Activated effector memory CD4-positive, alpha-beta T cell treated with Interleukin-2 at 50 U/mL for 16 hours (primary cell): ENCODE results near the gene TARS1.

Experiments
- DNase-seq: peaks from one replicate; pipeline ENCODE4 v3.0.0-alpha.2; 2020

TARS1 gene

DNA sequence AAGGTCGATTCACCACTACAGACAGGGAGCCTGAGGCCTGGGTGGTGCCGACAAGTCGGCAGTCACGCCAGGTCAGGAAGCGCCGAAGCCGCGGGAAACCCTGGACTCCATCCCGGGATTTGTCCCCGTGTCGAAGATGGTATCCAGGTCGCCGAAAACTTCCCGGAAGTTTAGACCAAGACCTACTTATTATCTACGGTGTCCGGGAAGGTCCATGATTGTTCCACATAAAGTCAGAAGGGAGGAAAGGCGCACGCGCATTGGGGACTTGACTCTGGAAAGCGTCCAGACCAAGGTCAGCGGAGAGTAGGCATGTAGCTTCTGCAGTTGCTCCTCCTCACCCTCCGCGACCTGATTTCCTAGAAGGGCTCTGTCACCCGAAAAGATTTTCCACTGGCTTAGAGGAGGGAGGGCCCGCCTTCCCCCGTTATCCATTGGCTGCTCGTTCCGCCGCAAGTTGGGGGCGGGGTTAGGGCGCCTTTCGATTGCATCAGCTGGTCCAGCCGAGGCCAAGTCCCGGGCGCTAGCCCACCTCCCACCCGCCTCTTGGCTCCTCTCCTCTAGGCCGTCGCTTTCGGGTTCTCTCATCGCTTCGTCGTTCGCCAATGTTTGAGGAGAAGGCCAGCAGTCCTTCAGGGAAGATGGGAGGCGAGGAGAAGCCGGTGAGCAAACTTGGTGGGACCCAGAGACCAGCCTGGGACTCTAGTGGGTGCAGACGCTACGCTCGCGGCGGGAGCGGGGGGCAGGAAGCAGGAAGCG is at the start of gene TARS1:
Gene TARS1 (plus strand): TSS at position 484 of the 759 bp plus-strand sequence. CDS start 122 bp downstream, at position 606.
- peak; percentile 90 for DNase-seq

DNA sequence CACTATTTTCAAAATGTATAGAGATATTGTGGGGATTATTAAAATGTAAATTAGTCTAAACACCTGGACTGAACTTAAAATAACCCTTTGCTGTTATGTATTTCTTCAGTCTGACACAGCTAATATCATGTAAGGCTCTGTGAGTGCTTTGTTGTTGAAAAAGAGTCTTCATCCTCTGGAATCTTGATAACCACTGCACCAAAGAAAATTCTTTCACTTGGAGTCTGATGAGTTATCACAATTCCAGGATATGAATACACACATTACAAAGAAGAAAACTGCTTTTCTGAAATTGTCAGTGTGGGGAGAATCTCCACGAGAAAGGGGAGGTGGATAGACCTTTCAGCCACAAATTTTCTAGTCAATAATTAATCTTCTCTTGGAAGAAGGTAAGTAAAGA is 42.3 kb upstream of the TARS1 start:
- no peak for DNase-seq

- no peak for DNase-seq
Measured at GRCh38 chr5:33400675-33401074, 40.1 kb upstream of the TARS1 start.

- no peak for DNase-seq
Measured at GRCh38 chr5:33401482-33402390, 39.0 kb upstream of the TARS1 start.

GRCh38 chr5:33403187-33403586 is 37.6 kb upstream of the TARS1 start:
- no peak for DNase-seq

GRCh38 chr5:33408816-33409215 is 31.9 kb upstream of the TARS1 start:
- DNase-seq = no peak

- no peak for DNase-seq
Measured at GRCh38 chr5:33409435-33410170, 31.2 kb upstream of the TARS1 start.

GRCh38 chr5:33410221-33410620 is 30.5 kb upstream of the TARS1 start:
- no peak for DNase-seq

DNA sequence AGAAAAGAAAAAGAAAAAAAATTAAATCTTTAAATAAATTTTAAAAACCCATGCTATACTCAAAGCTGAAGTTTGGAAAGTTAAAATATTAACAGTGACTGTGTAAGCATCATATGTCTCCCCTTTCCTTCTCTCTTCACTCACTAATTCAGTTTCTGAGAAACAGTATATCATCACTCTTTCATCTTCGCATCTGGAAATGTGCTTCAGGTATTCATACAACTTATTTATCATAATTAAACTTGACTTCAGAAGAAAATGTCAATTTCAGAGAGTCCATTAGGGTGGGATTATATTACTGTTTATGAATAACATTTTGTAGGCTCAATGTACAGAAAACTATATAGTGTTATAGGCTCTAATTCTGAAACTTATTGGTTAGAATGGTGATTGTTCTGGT is 29.3 kb upstream of the TARS1 start:
- DNase-seq = no peak

DNA sequence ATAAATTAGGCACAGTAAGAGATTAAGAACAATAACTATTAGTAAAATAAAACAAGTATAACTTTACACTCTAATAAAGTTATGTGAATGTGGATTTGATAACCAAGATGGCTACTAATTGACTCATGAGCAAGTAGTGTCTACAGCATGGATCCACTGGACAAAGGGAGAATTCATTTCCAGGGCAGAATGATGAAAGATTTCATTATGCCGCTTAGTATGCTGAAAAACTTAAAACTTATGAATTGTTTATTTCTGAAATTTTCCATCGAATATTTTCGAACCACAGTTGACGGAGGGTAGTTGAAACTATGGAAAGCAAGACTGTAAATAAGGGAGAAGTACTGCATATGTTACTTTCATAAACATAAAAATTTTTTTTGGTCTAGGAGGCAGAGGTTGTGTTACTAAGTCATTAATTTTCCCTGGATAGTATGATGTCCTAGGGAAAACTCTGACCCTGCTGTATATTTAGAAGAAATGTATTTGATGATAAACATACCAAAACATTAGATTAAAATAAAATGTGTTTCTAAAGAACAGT is 24.9 kb upstream of the TARS1 start:
- no peak for DNase-seq

DNA sequence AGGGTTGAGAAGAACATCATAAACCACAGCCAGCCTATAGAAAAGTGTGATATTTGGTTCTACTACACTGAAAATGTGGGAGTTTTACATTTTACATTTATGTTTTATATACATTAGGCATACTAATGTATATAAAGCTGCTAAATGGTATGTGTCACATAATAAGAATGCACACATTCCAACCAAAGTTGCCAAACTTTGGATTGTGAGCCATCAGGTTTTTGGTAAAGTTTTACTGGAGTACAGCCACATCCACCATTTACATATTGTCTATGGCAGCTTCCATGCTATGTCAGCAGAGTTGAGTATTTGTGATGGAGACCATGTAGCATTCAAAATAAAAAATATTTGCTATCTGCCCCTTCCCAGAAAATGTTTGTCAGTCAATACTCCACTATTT is 23.1 kb upstream of the TARS1 start:
- DNase-seq = no peak

DNA sequence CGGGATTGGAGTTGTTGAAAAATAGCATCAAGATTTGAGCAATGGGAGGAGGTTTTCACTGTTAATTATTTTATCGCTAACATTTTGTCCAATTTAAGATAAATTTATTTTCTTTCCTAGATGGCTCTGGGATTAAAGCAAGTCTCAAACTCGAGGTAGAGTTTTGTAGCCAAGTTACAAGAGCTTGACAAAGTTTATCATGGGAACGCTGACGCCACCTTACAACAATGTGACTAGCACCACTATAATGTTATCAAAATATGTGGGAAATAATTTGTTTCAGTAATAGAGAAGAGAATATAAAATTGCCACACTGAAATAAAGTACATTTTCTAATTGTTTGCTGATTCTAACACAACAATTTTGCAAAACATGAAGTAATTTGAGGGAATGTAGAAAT is 19.8 kb upstream of the TARS1 start:
- DNase-seq = no peak

GRCh38 chr5:33422191-33422590 is 18.6 kb upstream of the TARS1 start:
- DNase-seq = no peak

DNA sequence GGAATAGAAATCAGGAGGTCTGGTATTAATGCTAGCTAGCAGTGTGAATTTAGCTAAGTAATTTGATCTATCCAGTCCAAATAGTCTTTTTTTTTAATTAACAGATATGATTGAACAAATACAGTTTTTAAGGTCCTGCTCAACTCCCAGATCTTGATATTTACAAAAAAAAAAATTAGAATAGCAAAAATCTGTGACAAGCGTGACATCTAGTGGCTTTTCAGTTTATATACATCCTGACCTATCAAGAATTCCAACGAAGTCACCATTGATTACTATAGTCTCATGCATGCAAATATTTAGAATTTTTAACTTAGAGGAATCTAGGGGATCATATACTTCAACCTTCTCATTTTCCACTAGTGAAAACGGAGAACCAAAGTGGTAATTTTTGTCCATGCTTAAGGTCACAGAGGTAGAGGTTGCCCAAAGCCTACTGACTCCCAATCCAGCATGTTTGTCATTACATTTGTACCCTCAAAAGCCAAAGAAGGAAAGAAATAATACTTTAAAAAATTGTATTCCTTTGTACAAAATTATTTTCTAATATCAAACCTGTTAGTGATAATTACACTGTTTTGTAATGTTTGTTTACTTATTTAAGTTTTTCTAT is 17.6 kb upstream of the TARS1 start:
- DNase-seq = no peak

- DNase-seq = no peak
Measured at GRCh38 chr5:33425314-33425713, 15.5 kb upstream of the TARS1 start.

GRCh38 chr5:33430983-33431382 is 9.8 kb upstream of the TARS1 start:
- no peak for DNase-seq

DNA sequence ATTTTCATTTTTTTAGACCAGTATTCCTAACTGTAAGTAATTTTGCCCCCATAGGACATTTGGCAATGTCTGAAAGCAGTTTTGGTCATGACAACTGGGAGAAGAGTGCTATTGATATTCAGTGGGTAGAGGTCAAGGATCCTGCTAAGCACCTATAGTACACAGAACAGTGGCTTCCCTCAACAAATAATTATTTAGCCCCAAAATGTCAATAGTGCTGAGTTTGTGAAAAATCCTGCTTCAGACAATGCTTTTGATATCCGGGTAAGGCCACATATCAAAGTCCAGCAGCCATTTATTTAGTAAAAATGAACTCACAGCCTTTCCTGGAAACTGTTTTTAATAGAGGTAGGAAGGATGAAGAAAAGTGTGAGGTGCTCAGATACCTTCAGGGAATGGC is 8.1 kb upstream of the TARS1 start:
- DNase-seq = no peak

DNA sequence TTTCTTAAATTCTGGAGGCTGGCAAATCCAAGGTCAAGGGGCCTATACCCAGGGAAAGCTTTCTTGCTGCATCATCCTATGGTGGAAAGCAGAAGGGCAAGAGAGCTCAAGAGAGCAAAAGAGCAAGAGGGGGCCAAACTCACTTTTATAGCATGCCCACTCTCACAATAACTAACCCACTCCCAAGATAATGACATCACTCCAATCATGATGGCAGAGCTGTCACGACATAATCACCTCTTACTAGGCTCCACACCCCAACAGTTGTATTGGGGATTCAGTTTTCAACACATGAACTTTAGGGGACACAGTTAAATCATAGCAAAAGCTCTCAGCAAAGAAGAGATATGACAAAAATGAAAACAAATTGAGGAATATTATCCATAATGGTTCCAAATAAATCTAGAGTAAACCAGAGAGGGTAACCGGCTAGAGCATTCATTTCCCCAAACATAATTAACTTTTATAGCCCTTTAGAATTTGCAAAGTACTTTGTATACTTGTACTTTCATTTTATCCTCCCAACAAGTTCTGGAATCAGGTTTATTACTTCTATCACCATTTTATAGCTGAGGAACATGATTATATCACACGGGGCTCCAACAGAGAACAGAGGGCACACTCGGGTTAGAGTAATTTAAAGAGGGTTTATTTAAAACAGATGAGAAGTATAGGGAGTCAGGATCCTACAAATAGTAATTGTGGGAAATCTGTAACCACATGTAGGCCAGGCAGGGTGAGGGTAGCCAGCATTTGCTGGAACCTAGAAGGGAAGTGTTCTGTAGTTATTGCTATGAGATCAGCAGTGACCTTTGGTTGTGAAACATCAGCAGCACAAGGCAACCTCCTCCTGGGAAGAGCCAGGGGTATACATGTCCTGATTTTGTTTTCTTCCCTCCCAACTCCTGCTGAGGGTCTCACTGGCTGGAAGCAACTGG is 7.2 kb upstream of the TARS1 start:
- DNase-seq = no peak

GRCh38 chr5:33435893-33436490 is 4.8 kb upstream of the TARS1 start:
- DNase-seq = peak; percentile 25

- no peak for DNase-seq
Measured at GRCh38 chr5:33438996-33439395, 1.8 kb upstream of the TARS1 start.

DNA sequence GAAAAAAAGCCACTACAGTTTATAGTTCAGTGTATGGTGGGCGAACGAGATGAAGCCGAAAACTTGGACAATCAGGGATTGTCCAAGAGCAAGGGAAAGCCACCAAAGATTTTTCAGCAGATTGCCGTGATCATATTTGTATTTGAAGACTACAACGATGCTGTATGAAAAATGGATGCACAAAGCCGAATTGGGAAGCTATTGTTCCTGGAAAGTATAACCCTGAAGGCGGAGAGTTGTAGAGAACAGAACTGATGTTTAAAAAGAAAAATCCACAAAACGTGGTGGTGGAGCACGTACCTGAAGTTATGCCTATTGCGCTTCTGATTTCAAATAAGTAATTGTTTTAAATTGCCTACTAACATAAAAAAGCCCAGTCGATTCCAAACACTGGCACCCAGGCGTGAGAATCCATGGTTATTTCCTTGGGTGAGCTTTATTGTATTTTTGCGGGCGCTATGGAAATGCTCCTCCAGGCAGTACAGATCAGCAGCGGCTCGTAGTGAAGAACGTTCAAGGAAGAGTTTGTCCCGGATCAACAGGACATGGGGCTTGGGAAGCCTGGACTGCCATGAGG is 772 bp upstream of the TARS1 start:
- DNase-seq = no peak
